Measurements from ENCODE around the gene GATAD2A.

The GATAD2A gene

DNA sequence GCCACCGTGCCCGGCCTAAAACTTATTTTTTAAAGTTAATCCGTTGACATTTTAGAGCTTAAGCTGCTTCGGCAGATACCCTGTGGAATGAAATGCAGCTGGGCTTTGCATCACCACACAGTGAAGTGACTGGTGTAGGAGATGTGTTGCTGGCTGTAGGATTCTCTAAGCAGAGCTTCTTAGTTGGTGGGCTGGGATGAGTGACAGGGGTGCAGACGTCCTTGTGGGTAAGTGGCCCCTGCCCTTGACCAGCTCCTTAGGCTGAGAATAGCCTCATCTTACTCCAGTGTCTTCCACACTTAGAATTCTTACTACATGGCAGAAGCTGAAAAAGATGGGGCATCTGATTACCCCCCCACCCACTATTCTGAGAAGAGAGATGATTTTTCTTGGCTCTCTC lies 11.6 kb downstream of the GATAD2A start:
- DNase-seq (ENCODE audit: low read depth in 2 of 2), result no peak
- H3K4me3 ChIP-seq (replicated peaks in 1 of 2; ENCODE audit: low read depth in 2 of 2, low read length in 2 of 2), result no peak overlapping the region
- TF ChIP-seq, protein P1, sequence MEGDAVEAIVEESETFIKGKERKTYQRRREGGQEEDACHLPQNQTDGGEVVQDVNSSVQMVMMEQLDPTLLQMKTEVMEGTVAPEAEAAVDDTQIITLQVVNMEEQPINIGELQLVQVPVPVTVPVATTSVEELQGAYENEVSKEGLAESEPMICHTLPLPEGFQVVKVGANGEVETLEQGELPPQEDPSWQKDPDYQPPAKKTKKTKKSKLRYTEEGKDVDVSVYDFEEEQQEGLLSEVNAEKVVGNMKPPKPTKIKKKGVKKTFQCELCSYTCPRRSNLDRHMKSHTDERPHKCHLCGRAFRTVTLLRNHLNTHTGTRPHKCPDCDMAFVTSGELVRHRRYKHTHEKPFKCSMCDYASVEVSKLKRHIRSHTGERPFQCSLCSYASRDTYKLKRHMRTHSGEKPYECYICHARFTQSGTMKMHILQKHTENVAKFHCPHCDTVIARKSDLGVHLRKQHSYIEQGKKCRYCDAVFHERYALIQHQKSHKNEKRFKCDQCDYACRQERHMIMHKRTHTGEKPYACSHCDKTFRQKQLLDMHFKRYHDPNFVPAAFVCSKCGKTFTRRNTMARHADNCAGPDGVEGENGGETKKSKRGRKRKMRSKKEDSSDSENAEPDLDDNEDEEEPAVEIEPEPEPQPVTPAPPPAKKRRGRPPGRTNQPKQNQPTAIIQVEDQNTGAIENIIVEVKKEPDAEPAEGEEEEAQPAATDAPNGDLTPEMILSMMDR (IDR thresholded peaks at IDR 0.05; ENCODE audit: low read depth, low read length), result no peak

DNA sequence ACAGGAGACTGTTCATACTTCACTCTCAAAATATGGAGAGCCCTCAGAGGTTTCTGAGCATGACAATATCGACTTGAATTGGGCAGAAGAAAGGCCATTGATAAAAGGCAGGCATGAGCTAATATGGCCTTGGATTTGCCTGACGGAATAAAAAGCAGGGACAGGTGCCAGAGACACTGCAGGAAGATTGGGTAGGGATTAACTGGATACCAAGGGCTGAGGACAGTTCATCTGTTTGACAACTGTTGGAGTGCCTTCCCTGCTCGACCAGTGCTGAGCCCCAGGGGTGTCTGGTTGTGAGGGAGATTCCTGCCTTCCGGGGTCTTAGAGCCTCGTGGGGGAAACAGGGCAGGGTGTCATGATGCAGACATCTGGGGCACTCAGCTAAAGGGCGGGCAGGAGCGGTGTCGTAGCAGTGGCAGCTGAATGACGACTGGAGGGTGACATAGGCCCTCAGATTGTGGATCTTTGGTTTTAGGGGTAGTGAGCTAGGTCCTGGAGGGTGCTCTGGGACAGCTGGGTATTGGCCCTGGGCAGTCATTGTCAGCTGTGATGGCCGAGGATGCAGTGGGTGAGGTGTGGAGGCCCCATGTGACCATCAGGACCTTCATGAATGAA lies 12.3 kb downstream of the GATAD2A start:
- no peak overlapping the region for H3K4me3 ChIP-seq (replicated peaks in 1 of 2; ENCODE audit: low read depth in 2 of 2, low read length in 2 of 2)
- TF ChIP-seq, protein P1 (IDR thresholded peaks at IDR 0.05; ENCODE audit: low read depth, low read length), result no peak
- no peak for DNase-seq (ENCODE audit: low read depth in 2 of 2)

DNA sequence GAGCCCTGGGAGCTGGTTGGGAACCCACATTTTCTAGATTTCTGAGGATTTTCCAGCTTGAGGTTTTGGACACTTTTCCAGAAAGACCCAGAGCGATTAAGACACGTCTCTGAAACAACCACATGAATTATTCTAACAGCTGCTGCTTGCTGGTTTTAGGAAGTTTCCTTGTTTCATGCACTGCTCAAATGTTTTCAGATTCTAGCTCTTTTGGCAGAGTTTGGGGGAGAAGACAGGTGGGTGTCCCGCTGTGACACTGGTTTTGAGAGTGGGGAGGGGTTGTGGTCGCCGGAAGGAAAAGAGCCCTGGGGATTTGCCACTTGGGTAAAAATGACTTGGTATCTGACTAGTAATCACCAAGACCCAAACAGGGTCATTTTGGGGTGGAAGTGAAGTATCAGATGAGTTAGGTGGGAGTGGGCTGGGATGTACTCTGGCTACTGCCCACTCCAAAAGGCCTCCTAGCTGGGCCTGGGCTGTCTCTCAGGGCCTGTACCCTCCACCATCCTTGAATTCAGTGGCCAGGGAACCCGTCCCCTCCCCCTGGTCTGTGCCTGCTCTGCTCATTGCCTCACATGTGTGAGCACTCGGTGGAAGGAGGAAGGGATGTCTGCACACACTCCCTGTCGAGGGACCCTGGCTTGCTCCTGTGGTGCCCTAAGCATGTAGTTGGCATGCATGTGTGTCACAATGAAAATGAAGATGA lies 13.2 kb downstream of the GATAD2A start:
- TF ChIP-seq, protein P1 (IDR thresholded peaks at IDR 0.05; ENCODE audit: low read depth, low read length), result no peak
- no peak overlapping the region for H3K4me3 ChIP-seq (replicated peaks in 1 of 2; ENCODE audit: low read depth in 2 of 2, low read length in 2 of 2)
- no peak for DNase-seq (ENCODE audit: low read depth in 2 of 2)

DNA sequence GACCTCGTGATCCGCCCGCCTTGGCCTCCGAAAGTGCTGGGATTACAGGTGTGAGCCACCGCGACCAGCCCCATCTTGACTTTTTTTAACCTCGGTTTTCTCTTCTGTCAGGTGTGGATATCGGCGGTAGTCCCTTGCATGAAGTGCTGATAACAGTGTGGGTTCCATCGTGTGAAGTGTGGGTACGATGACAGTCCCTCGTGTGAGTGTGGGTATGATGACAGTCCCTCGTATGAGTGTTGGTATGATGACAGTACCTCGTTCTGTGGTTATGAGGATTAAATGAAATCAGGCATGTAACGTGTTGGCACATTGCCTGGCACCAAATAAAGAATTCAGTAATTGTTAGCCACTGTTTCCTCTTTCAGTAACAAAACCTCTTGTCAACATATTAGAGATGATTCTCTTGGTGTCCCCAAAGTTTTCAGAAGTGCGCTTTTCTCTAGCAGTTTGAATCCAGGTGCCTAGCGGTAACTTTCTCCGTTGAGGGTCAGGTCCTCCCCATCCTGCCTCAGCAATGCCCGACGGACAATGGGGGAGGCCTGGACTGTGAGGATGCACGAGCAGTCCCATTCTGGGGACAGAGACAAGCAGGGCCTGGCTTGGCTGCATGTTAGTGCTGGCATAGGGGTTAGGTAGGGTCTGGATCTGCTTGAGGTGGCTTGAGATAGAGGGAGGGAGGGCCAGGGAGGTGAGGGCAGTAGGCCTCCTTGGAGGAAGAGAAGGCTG lies 15.3 kb downstream of the GATAD2A start:
- TF ChIP-seq, protein P1 (IDR thresholded peaks at IDR 0.05; ENCODE audit: low read depth, low read length), result no peak
- H3K4me3 ChIP-seq (replicated peaks in 1 of 2; ENCODE audit: low read depth in 2 of 2, low read length in 2 of 2), result no peak overlapping the region
- no peak for DNase-seq (ENCODE audit: low read depth in 2 of 2)

DNA sequence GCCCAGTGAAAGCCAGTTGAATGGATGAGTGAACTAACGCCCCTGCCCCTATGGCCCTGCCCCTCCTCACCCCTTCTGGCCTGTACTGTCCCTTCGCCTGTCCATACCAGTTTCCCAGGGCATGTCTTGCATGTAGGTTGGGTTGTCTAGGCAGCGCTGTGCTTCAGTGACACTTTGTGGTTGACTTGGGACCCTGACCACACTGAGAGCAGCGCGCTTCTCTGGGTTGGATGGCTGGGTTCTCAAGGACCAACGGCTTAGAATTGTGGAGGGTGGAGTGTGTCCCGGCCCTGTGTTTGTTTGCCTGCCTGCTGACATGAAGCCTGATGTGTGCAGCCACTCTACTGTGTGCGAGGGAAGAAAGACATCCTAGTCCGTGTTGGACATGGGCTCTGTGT lies 15.8 kb downstream of the GATAD2A start:
- TF ChIP-seq, protein P1 (IDR thresholded peaks at IDR 0.05; ENCODE audit: low read depth, low read length), result no peak
- DNase-seq (ENCODE audit: low read depth in 2 of 2), result no peak
- no peak overlapping the region for H3K4me3 ChIP-seq (replicated peaks in 1 of 2; ENCODE audit: low read depth in 2 of 2, low read length in 2 of 2)

DNA sequence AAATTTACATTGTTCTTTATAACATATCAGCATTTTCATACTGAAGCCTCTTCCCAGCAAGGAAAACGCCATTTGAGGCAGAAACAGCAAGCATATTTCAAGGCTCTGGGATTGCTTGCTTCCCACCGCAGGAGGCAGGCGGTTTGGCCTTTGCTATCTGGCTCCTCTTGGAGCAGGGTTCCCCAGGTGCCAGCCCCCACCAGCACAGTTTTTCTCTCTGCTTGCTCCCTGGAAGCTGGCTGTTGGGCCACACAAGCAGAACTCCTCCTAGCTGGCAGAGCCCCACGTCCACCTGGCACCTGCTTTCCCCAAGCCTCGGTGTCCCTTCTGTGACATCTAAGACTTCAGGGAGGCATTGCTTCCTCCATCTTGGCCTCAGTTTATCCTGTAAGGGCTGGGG lies 16.7 kb downstream of the GATAD2A start:
- TF ChIP-seq, protein P1 (IDR thresholded peaks at IDR 0.05; ENCODE audit: low read depth, low read length), result no peak
- DNase-seq (ENCODE audit: low read depth in 2 of 2), result no peak
- no peak overlapping the region for H3K4me3 ChIP-seq (replicated peaks in 1 of 2; ENCODE audit: low read depth in 2 of 2, low read length in 2 of 2)

Data from cardiac fibroblast (primary cell).